HEK293 (cell line): ENCODE data around the gene PPFIBP1.

Experiments used
- ZEB2 ChIP-seq: fragments of 450-650 bp; formaldehyde crosslinking; IDR thresholded peaks from 2 replicates; pipeline ENCODE4 v1.5.1; 2016; ENCODE audit warnings: missing biosample characterization, missing genetic modification characterization
- ZNF157 ChIP-seq: fragments of 450-650 bp; formaldehyde crosslinking; IDR thresholded peaks from 2 replicates; pipeline ENCODE4 v1.5.1; 2016; ENCODE audit warnings: missing biosample characterization, missing genetic modification characterization
- ZNF561 ChIP-seq: fragments of 450-650 bp; IDR thresholded peaks from 2 replicates; pipeline ENCODE4 v1.5.1; 2018; ENCODE audit warnings: missing biosample characterization, missing genetic modification characterization, borderline replicate concordance
- ZNF747 ChIP-seq: fragments of 450-650 bp; formaldehyde crosslinking; IDR thresholded peaks from 2 replicates; pipeline ENCODE4 v1.5.1; 2016; ENCODE audit warnings: missing biosample characterization, missing genetic modification characterization
- TF ChIP-seq, protein P1 (sequence below): fragments of 450-650 bp; formaldehyde crosslinking; IDR thresholded peaks from 2 replicates; pipeline ENCODE4 v1.5.1; 2016; ENCODE audit warnings: missing biosample characterization, missing genetic modification characterization
- TF ChIP-seq, protein P2 (sequence below): fragments of 450-650 bp; formaldehyde crosslinking; IDR thresholded peaks from 2 replicates; pipeline ENCODE4 v1.5.1; 2016; ENCODE audit warnings: missing biosample characterization, missing genetic modification characterization
- TF ChIP-seq, protein P3 (sequence below): fragments of 450-650 bp; formaldehyde crosslinking; conservative IDR thresholded peaks from 2 replicates; pipeline ENCODE4 v1.5.1; 2016; ENCODE audit warnings: low read depth, missing biosample characterization, missing genetic modification characterization

DNA sequence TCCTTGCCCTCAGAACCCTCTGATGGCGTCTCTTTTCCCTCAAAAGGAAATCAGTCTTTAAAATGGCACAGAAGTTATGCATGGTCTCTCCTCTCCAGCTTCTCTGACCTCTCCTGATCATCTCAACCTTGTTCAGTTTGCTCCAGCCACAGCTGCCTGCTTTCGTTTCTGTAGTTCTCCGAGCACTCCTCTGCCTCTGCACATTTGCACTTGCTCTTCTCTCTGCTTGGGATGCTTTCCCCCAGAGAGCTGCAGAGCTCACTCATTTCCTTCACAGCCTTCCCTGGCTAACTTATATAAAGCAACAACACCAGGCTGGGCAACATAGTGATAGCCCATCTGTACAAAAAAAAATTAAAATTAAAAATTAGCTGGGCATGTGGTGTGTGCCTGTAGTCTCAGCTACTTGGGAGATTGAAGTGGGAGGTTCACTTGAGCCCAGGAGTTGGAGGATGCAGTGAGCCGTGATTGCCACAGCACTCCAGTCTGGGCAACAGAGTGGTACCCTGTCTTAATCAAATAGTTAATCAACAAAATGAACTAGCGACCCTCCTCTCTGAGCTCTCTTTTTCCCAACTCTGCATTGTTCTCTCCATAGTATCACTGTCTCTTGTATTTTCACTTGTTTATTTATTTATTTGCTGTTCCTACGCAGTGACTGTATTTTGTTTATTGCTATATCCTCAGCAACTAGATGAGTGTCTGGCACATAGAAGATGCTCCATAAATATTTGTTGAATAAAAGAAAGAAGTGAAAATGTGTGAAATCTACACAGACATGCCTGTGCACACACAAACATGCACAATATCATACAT is 37.7 kb downstream of the PPFIBP1 start:
- TF ChIP-seq ZNF747 (no peak), ZNF561 (tag by site-specific recombination) (no peak), ZNF157 (no peak), ZEB2 (tag by site-specific recombination) (no peak)
- TF ChIP-seq, protein P1, sequence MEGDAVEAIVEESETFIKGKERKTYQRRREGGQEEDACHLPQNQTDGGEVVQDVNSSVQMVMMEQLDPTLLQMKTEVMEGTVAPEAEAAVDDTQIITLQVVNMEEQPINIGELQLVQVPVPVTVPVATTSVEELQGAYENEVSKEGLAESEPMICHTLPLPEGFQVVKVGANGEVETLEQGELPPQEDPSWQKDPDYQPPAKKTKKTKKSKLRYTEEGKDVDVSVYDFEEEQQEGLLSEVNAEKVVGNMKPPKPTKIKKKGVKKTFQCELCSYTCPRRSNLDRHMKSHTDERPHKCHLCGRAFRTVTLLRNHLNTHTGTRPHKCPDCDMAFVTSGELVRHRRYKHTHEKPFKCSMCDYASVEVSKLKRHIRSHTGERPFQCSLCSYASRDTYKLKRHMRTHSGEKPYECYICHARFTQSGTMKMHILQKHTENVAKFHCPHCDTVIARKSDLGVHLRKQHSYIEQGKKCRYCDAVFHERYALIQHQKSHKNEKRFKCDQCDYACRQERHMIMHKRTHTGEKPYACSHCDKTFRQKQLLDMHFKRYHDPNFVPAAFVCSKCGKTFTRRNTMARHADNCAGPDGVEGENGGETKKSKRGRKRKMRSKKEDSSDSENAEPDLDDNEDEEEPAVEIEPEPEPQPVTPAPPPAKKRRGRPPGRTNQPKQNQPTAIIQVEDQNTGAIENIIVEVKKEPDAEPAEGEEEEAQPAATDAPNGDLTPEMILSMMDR = no peak
- TF ChIP-seq, protein P2, sequence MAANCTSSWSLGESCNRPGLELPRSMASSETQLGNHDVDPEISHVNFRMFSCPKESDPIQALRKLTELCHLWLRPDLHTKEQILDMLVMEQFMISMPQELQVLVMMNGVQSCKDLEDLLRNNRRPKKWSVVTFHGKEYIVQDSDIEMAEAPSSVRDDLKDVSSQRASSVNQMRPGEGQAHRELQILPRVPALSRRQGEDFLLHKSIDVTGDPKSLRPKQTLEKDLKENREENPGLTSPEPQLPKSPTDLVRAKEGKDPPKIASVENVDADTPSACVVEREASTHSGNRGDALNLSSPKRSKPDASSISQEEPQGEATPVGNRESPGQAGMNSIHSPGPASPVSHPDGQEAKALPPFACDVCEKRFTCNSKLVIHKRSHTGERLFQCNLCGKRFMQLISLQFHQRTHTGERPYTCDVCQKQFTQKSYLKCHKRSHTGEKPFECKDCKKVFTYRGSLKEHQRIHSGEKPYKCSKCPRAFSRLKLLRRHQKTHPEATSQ = no peak
- TF ChIP-seq, protein P3, sequence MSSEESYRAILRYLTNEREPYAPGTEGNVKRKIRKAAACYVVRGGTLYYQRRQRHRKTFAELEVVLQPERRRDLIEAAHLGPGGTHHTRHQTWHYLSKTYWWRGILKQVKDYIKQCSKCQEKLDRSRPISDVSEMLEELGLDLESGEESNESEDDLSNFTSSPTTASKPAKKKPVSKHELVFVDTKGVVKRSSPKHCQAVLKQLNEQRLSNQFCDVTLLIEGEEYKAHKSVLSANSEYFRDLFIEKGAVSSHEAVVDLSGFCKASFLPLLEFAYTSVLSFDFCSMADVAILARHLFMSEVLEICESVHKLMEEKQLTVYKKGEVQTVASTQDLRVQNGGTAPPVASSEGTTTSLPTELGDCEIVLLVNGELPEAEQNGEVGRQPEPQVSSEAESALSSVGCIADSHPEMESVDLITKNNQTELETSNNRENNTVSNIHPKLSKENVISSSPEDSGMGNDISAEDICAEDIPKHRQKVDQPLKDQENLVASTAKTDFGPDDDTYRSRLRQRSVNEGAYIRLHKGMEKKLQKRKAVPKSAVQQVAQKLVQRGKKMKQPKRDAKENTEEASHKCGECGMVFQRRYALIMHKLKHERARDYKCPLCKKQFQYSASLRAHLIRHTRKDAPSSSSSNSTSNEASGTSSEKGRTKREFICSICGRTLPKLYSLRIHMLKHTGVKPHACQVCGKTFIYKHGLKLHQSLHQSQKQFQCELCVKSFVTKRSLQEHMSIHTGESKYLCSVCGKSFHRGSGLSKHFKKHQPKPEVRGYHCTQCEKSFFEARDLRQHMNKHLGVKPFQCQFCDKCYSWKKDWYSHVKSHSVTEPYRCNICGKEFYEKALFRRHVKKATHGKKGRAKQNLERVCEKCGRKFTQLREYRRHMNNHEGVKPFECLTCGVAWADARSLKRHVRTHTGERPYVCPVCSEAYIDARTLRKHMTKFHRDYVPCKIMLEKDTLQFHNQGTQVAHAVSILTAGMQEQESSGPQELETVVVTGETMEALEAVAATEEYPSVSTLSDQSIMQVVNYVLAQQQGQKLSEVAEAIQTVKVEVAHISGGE (tag by site-specific recombination) = no peak
